Esophagus squamous epithelium (tissue), 4 donors: ENCODE data around the gene RASGRP1.

ENCODE experiments used
- POLR2A ChIP-seq, 4 donors: fragments of 450-650 bp; IDR thresholded peaks; one replicate each; pipeline ENCODE4 v1.6.1; 2017; ENCODE audit warnings: antibody characterized with exemption in 4 of 4, mild to moderate bottlenecking in 4 of 4, moderate library complexity in 3 of 4
- TF ChIP-seq, protein P1 (sequence below), 6 experiments: fragments of 450-650 bp in 4 of 6; fragments of 200-600 bp in 2 of 6; sonication (generic) in 2 of 6; IDR thresholded peaks; one replicate each; pipeline ENCODE4 v1.5.1; 2016 to 2019; ENCODE audit warnings: antibody characterized with exemption in 6 of 6, mild to moderate bottlenecking in 4 of 6, moderate library complexity in 4 of 6

DNA sequence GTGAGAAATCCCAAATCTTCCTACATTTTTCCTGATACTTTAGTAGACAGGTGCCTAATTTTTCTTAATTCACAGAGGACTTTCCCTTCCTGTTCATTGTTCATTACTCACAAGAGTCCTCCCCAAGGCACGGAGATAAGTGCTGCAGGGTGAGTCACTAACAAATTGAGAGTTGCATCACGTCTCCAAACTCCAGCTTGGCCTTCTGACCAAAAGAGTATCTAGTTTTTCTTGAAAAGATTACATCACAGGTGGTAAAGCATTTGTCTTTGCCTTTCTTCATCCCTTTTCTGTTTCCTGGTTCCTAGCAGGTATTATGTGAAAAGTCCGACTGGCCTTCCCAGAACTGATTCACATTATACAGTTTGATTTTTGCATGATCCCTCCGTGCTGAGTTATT lies 24.9 kb upstream of the RASGRP1 start:
- TF ChIP-seq, protein P1, sequence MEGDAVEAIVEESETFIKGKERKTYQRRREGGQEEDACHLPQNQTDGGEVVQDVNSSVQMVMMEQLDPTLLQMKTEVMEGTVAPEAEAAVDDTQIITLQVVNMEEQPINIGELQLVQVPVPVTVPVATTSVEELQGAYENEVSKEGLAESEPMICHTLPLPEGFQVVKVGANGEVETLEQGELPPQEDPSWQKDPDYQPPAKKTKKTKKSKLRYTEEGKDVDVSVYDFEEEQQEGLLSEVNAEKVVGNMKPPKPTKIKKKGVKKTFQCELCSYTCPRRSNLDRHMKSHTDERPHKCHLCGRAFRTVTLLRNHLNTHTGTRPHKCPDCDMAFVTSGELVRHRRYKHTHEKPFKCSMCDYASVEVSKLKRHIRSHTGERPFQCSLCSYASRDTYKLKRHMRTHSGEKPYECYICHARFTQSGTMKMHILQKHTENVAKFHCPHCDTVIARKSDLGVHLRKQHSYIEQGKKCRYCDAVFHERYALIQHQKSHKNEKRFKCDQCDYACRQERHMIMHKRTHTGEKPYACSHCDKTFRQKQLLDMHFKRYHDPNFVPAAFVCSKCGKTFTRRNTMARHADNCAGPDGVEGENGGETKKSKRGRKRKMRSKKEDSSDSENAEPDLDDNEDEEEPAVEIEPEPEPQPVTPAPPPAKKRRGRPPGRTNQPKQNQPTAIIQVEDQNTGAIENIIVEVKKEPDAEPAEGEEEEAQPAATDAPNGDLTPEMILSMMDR (IDR thresholded peaks at IDR 0.05), result no peak
- TF ChIP-seq POLR2A (IDR thresholded peaks at IDR 0.05), result no peak
